Measurements from ENCODE around the gene ATP6V1E1. TPM values are rescaled to one million over a fixed set of nuclear protein-coding genes. Genes with fewer than 3 reads are reported as not detected.

The ATP6V1E1 gene
- polyA plus RNA-seq, 1 donor, result 94.8 TPM

DNA sequence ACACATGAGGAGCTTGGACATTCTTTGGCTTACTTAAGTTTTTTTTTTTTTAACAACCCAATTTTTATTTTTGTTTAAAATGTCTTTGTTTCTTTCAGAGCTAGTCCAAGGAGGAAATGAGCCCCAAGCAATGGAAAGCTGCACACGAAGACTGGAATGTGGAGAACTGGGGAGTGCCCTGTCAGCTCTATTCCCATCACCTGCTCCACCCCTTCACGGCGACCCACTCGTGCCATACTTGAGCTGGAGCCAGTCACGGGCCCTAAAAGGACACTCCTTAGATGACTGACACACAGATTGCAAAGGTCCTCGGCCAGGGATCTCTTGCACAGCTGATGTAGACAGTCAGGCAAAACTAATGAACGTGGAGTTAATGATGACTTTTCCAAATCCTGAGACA lies 75.8 kb downstream of the ATP6V1E1 start:
- no CpG with 5 or more reads among the region's 7 CpGs for WGBS (ENCODE audit: insufficient coverage, low lambda C conversion rate)

DNA sequence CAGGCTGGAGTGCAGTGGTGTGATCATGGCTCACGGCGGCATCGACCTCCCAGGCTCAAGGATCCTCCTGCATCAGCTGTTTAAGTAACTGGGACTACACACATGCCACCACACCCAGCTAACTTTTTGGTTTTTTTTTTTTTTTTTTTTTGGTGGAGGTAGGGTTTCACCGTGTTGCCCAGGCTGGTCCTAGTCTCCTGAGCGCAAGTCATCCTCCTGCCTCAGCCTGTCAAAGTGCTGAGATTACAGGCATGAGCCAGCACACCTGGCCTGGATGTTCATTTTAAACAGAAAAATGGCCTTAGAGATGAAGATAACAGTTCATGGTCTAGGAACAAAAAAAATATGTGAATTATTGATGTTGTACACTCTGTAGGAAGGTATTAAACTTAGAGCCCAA lies 78.9 kb downstream of the ATP6V1E1 start:
- no peaks in the 10 kb centered on the region for H3K4me1 ChIP-seq (ENCODE audit: control insufficient read depth, insufficient read depth, low read length)
- H3K9me3 ChIP-seq (ENCODE audit: control insufficient read depth, low read depth, low read length), result no peaks in the 10 kb centered on the region
- DNase-seq, result no peak
- H3K27me3 ChIP-seq (ENCODE audit: control insufficient read depth, insufficient read depth, low read length), result no peaks in the 10 kb centered on the region
- WGBS (ENCODE audit: insufficient coverage, low lambda C conversion rate), result no CpG with 5 or more reads among the region's 5 CpGs
- H3K36me3 ChIP-seq (ENCODE audit: control insufficient read depth, insufficient read depth, low read length), result no peaks in the 10 kb centered on the region
- H3K27ac ChIP-seq (ENCODE audit: low read length), result no peak overlapping the region
- no peak overlapping the region for H3K4me3 ChIP-seq (ENCODE audit: low read length)

More for the DNA sequence above, 75.8 kb downstream of the ATP6V1E1 start:
- no peaks in the 10 kb centered on the region for H3K27me3 ChIP-seq (ENCODE audit: control insufficient read depth, insufficient read depth, low read length)
- H3K9me3 ChIP-seq (ENCODE audit: control insufficient read depth, low read depth, low read length), result no peaks in the 10 kb centered on the region
- DNase-seq, result no peak
- H3K4me1 ChIP-seq (ENCODE audit: control insufficient read depth, insufficient read depth, low read length), result no peaks in the 10 kb centered on the region
- H3K27ac ChIP-seq (ENCODE audit: low read length), result no peak overlapping the region
- H3K4me3 ChIP-seq (ENCODE audit: low read length), result no peak overlapping the region
- no peaks in the 10 kb centered on the region for H3K36me3 ChIP-seq (ENCODE audit: control insufficient read depth, insufficient read depth, low read length)

DNA sequence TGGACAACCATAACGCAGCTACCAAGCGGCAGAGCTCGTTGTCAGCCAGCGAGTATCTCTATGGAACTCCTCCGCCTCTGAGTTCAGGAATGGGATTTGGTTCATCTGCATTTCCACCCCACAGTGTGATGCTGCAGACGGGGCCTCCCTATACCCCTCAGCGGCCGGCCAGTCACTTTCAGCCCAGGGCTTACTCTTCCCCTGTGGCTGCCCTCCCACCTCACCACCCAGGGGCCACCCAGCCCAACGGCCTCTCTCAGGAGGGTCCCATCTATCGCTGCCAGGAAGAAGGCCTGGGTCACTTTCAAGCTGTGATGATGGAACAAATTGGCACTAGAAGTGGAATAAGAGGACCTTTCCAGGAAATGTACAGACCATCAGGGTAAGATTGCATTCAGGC lies 79.4 kb downstream of the ATP6V1E1 start:
- no peaks in the 10 kb centered on the region for H3K4me1 ChIP-seq (ENCODE audit: control insufficient read depth, insufficient read depth, low read length)
- no peak for DNase-seq
- no peaks in the 10 kb centered on the region for H3K27me3 ChIP-seq (ENCODE audit: control insufficient read depth, insufficient read depth, low read length)
- no CpG with 5 or more reads among the region's 10 CpGs for WGBS (ENCODE audit: insufficient coverage, low lambda C conversion rate)
- no peak overlapping the region for H3K4me3 ChIP-seq (ENCODE audit: low read length)
- H3K36me3 ChIP-seq (ENCODE audit: control insufficient read depth, insufficient read depth, low read length), result no peaks in the 10 kb centered on the region
- H3K27ac ChIP-seq (ENCODE audit: low read length), result no peak overlapping the region
- no peaks in the 10 kb centered on the region for H3K9me3 ChIP-seq (ENCODE audit: control insufficient read depth, low read depth, low read length)

DNA sequence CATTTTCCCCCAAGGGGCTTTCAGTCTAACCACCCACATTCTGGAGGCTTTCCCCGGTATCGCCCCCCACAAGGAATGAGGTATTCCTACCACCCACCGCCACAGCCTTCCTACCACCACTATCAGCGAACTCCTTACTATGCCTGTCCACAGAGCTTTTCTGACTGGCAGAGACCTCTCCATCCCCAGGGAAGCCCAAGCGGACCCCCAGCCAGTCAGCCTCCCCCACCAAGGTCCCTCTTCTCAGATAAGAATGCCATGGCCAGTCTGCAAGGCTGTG lies 79.9 kb downstream of the ATP6V1E1 start:
- no peak overlapping the region for H3K4me3 ChIP-seq (ENCODE audit: low read length)
- no peaks in the 10 kb centered on the region for H3K9me3 ChIP-seq (ENCODE audit: control insufficient read depth, low read depth, low read length)
- no peaks in the 10 kb centered on the region for H3K4me1 ChIP-seq (ENCODE audit: control insufficient read depth, insufficient read depth, low read length)
- H3K36me3 ChIP-seq (ENCODE audit: control insufficient read depth, insufficient read depth, low read length), result no peaks in the 10 kb centered on the region
- H3K27me3 ChIP-seq (ENCODE audit: control insufficient read depth, insufficient read depth, low read length), result no peaks in the 10 kb centered on the region
- no peak for DNase-seq
- H3K27ac ChIP-seq (ENCODE audit: low read length), result no peak overlapping the region
- WGBS (ENCODE audit: insufficient coverage, low lambda C conversion rate), result no CpG with 5 or more reads among the region's 5 CpGs

DNA sequence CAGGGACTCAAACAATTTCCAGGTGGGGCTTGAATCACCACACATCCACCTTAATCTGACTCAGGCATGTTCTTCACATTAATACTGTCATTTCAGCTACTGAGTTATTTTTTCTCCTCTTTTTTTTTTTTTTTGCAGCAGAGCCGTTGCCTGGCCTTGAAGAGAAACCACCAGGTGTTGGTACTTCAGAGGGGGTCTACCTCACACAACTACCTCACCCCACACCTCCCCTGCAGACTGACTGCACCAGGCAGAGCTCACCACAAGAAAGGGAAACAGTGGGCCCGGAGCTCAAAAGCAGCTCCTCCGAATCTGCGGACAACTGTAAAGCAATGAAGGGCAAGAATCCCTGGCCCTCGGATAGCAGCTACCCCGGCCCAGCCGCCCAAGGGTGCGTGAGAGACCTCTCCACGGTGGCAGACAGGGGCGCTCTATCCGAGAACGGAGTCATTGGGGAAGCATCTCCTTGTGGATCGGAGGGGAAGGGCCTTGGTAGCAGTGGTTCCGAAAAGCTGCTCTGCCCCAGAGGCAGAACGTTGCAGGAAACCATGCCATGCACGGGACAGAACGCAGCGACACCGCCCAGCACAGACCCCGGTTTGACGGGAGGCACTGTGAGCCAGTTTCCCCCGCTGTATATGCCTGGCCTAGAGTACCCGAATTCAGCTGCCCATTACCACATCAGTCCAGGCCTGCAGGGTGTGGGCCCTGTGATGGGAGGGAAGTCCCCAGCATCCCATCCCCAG lies 80.4 kb downstream of the ATP6V1E1 start:
- no peak overlapping the region for H3K27ac ChIP-seq (ENCODE audit: low read length)
- WGBS (ENCODE audit: insufficient coverage, low lambda C conversion rate), result no CpG with 5 or more reads among the region's 23 CpGs
- H3K4me3 ChIP-seq (ENCODE audit: low read length), result no peak overlapping the region
- no peaks in the 10 kb centered on the region for H3K4me1 ChIP-seq (ENCODE audit: control insufficient read depth, insufficient read depth, low read length)
- no peaks in the 10 kb centered on the region for H3K36me3 ChIP-seq (ENCODE audit: control insufficient read depth, insufficient read depth, low read length)
- no peak for DNase-seq
- H3K27me3 ChIP-seq (ENCODE audit: control insufficient read depth, insufficient read depth, low read length), result no peaks in the 10 kb centered on the region
- no peaks in the 10 kb centered on the region for H3K9me3 ChIP-seq (ENCODE audit: control insufficient read depth, low read depth, low read length)

DNA sequence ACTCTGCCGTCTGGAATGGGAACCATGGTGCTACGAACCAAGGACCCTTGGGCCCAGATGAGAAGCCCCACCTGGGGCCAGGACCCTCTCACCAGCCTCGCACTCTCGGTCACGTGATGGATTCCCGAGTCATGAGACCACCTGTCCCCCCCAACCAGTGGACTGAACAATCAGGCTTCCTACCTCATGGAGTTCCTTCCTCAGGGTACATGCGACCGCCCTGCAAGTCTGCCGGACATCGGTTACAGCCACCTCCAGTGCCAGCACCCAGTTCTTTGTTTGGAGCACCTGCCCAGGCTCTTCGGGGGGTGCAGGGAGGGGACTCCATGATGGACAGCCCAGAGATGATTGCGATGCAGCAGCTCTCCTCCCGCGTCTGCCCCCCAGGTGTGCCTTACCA lies 86.1 kb downstream of the ATP6V1E1 start:
- no CpG with 5 or more reads among the region's 14 CpGs for WGBS (ENCODE audit: insufficient coverage, low lambda C conversion rate)
- DNase-seq, result no peak
- H3K4me3 ChIP-seq (ENCODE audit: low read length), result no peak overlapping the region
- no peak overlapping the region for H3K27ac ChIP-seq (ENCODE audit: low read length)
- H3K9me3 ChIP-seq (ENCODE audit: control insufficient read depth, low read depth, low read length), result no peaks in the 10 kb centered on the region
- H3K4me1 ChIP-seq (ENCODE audit: control insufficient read depth, insufficient read depth, low read length), result no peaks in the 10 kb centered on the region
- H3K36me3 ChIP-seq (ENCODE audit: control insufficient read depth, insufficient read depth, low read length), result no peaks in the 10 kb centered on the region
- H3K27me3 ChIP-seq (ENCODE audit: control insufficient read depth, insufficient read depth, low read length), result no peaks in the 10 kb centered on the region

Other genes with a start within 250 kb of the ATP6V1E1 start
- 0.46 TPM for gene SLC25A18, start 65.3 kb downstream of the ATP6V1E1 start, polyA plus RNA-seq
- 30.0 TPM for gene BCL2L13, start 10.0 kb upstream of the ATP6V1E1 start, polyA plus RNA-seq
- 22.2 TPM for gene BID, start 145.7 kb upstream of the ATP6V1E1 start, polyA plus RNA-seq

All from large intestine (tissue), 3 donors.